WTC11 (cell line): ENCODE data around the gene MICAL3. TPM values are rescaled to one million over a fixed set of nuclear protein-coding genes. Genes with fewer than 3 reads are reported as not detected.

Experiments
- ATAC-seq: fragments of 200-7000 bp; cut with Tn5 transposase; 2 replicates; pipeline ENCODE4 v1.10.0; 2021; ENCODE audit warnings: mild to moderate bottlenecking, moderate library complexity
- CTCF ChIA-PET: fragments of 300-600 bp; sonication (Branson Sonifier 250); formaldehyde crosslinking; loops from one replicate; lab custom pipeline; 2021; ENCODE audit warnings: antibody characterized with exemption; lab: Charles Lee
- POLR2A ChIA-PET: fragments of 350-600 bp; sonication (Branson Sonifier 250); formaldehyde crosslinking; loops from one replicate; lab custom pipeline; 2021; ENCODE audit warnings: antibody characterized with exemption; lab: Charles Lee
- DNase-seq: peaks from one replicate; pipeline ENCODE4 v3.0.0; 2021; ENCODE audit warnings: low spot score
- H3K27ac Mint-ChIP-seq: 2 replicates; pipeline ENCODE4 v1.8.0; 2021; ENCODE audit warnings: mixed read lengths
- H3K27me3 Mint-ChIP-seq: 2 replicates; pipeline ENCODE4 v1.8.0; 2021; ENCODE audit warnings: low read depth, mild to moderate bottlenecking, moderate library complexity, mixed read lengths
- H3K36me3 Mint-ChIP-seq: 2 replicates; pipeline ENCODE4 v1.8.0; 2021; ENCODE audit warnings: mixed read lengths
- H3K4me1 Mint-ChIP-seq: 2 replicates; pipeline ENCODE4 v1.8.0; 2022; ENCODE audit warnings: mixed read lengths
- H3K4me3 Mint-ChIP-seq: 2 replicates; pipeline ENCODE4 v1.8.0; 2021; ENCODE audit warnings: mild to moderate bottlenecking, moderate library complexity, mixed read lengths
- H3K9me3 Mint-ChIP-seq: 2 replicates; pipeline ENCODE4 v1.8.0; 2021; ENCODE audit warnings: mixed read lengths
- ATF1 ChIP-seq: sonication (generic); formaldehyde crosslinking; IDR thresholded peaks from 2 replicates; pipeline ENCODE4 v1.8.1; 2023; ENCODE audit warnings: mild to moderate bottlenecking, moderate library complexity, missing genetic modification reagents
- CREM ChIP-seq: sonication (generic); formaldehyde crosslinking; IDR thresholded peaks from 2 replicates; pipeline ENCODE4 v1.8.1; 2022; ENCODE audit warnings: mild to moderate bottlenecking, missing genetic modification reagents, moderate library complexity
- GABPB1 ChIP-seq: sonication (generic); formaldehyde crosslinking; IDR thresholded peaks from 2 replicates; pipeline ENCODE4 v1.8.1; 2023; ENCODE audit warnings: mild to moderate bottlenecking, missing genetic modification reagents
- GTF2I ChIP-seq: fragments of 250-450 bp; sonication (Bioruptor Pico); conservative IDR thresholded peaks from 2 replicates; pipeline ENCODE4 v1.4.0; 2021; ENCODE audit warnings: mild to moderate bottlenecking
- IRF2 ChIP-seq: sonication (generic); formaldehyde crosslinking; IDR thresholded peaks from 2 replicates; pipeline ENCODE4 v1.8.0; 2022; ENCODE audit warnings: low read depth, missing genetic modification reagents, borderline replicate concordance
- JUN ChIP-seq: sonication (generic); formaldehyde crosslinking; IDR thresholded peaks from 2 replicates; pipeline ENCODE4 v1.8.0; 2023; ENCODE audit warnings: mild to moderate bottlenecking, missing genetic modification reagents
- KAT7 ChIP-seq: sonication (generic); formaldehyde crosslinking; IDR thresholded peaks from 2 replicates; pipeline ENCODE4 v1.8.1; 2023; ENCODE audit warnings: missing genetic modification reagents, mild to moderate bottlenecking, borderline replicate concordance
- NR3C1 ChIP-seq: sonication (generic); formaldehyde crosslinking; conservative IDR thresholded peaks from 2 replicates; pipeline ENCODE4 v1.8.1; 2023; ENCODE audit warnings: low read depth, mild to moderate bottlenecking, missing genetic modification reagents
- RORB ChIP-seq: fragments of 250-450 bp; sonication (Bioruptor Pico); IDR thresholded peaks from 2 replicates; pipeline ENCODE4 v1.9.0; 2021; ENCODE audit warnings: mild to moderate bottlenecking
- TEAD4 ChIP-seq: sonication (generic); formaldehyde crosslinking; IDR thresholded peaks from 2 replicates; pipeline ENCODE4 v1.8.0; 2022; ENCODE audit warnings: mild to moderate bottlenecking, missing genetic modification reagents
- ZBTB21 ChIP-seq: sonication (generic); formaldehyde crosslinking; IDR thresholded peaks from 2 replicates; pipeline ENCODE4 v1.8.1; 2023; ENCODE audit warnings: mild to moderate bottlenecking, missing genetic modification reagents, borderline replicate concordance
- ZNF219 ChIP-seq: sonication (generic); formaldehyde crosslinking; IDR thresholded peaks from 2 replicates; pipeline ENCODE4 v1.8.0; 2023; ENCODE audit warnings: missing genetic modification reagents, mild to moderate bottlenecking, borderline replicate concordance
- ZNF317 ChIP-seq: sonication (generic); formaldehyde crosslinking; IDR thresholded peaks from 2 replicates; pipeline ENCODE4 v1.8.1; 2023; ENCODE audit warnings: low read depth, mild to moderate bottlenecking, moderate library complexity, missing genetic modification reagents, borderline replicate concordance
- total RNA-seq: library from RNA; stranded (reverse); gene quantifications from 3 replicates; pipeline ENCODE4 v1.2.3, GENCODE V29; 2021
- TF ChIP-seq, protein P1 (sequence below): sonication (generic); formaldehyde crosslinking; conservative IDR thresholded peaks from 2 replicates; pipeline ENCODE4 v1.8.1; 2022; ENCODE audit warnings: mild to moderate bottlenecking, missing genetic modification reagents
- TF ChIP-seq, protein P2 (sequence below): sonication (generic); formaldehyde crosslinking; IDR thresholded peaks from 2 replicates; pipeline ENCODE4 v1.8.1; 2023; ENCODE audit warnings: mild to moderate bottlenecking, missing genetic modification reagents
- TF ChIP-seq, protein P3 (sequence below): sonication (generic); formaldehyde crosslinking; IDR thresholded peaks from 2 replicates; pipeline ENCODE4 v1.8.0; 2023; ENCODE audit warnings: missing genetic modification reagents, mild to moderate bottlenecking, borderline replicate concordance
- TF ChIP-seq, protein P4 (sequence below): sonication (generic); formaldehyde crosslinking; IDR thresholded peaks from 2 replicates; pipeline ENCODE4 v1.8.1; 2023; ENCODE audit warnings: mild to moderate bottlenecking, missing genetic modification reagents, moderate library complexity
- TF ChIP-seq, protein P5 (sequence below): fragments of 250-450 bp; sonication (Bioruptor Pico); IDR thresholded peaks from 2 replicates; pipeline ENCODE4 v1.8.0; 2021; ENCODE audit warnings: mild to moderate bottlenecking

Gene MICAL3
- total RNA-seq, 1 experiment from 2014 or later: 41.2 TPM

DNA sequence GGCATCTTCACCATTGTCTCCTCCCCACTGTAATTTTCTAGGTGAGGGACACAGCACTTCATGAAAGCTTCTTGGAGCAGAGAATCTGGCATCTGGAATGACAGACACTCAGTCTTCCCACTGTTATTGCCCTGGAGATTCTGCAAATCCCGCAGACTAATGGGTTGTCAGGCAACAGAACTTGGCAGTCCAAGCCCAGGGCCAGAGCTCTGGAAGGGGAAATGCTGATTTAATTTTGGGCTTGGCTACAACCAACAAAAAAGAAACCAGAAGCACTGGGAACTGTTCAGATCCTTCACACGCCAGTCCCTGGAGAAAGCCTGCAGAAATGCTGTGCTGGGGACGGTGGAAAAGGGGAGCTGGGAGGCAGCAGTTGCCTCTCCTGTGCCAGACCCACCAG lies 178.6 kb downstream of the MICAL3 start (continued):
- no peak for TF ChIP-seq IRF2 (CRISPR knock-in tag)
- TF ChIP-seq KAT7 (CRISPR knock-in tag): no peak
- TF ChIP-seq, protein P1, sequence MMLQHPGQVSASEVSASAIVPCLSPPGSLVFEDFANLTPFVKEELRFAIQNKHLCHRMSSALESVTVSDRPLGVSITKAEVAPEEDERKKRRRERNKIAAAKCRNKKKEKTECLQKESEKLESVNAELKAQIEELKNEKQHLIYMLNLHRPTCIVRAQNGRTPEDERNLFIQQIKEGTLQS (CRISPR knock-in tag): no peak

DNA sequence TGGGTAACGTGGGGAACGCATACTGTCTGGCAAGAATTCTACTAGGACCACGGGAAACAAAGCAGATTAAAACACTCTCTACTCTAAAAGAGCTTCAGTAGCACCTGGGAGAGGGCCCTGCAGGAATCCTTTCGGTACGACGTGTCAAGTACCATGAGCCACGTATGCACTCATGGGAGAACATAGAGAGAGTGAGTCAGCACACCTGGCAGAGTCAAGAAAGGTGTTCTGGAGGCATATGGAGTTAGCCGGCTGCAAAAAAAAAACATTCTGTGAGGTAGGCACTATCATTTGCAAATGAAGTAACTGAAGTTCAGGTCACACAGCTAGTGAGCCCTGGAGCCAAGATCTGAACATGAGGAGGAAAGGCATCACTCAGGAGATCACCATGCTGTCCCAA lies 179.0 kb downstream of the MICAL3 start:
- TF ChIP-seq CREM (CRISPR knock-in tag) (no peak), TEAD4 (CRISPR knock-in tag) (no peak), GABPB1 (CRISPR knock-in tag) (no peak), ZNF219 (CRISPR knock-in tag) (no peak), NR3C1 (CRISPR knock-in tag) (no peak), GTF2I (CRISPR knock-in tag) (no peak), KAT7 (CRISPR knock-in tag) (no peak), RORB (no peak), ZNF317 (no peak), ZBTB21 (no peak), JUN (CRISPR knock-in tag) (no peak), ATF1 (CRISPR knock-in tag) (no peak)
- TF ChIP-seq, protein P2, sequence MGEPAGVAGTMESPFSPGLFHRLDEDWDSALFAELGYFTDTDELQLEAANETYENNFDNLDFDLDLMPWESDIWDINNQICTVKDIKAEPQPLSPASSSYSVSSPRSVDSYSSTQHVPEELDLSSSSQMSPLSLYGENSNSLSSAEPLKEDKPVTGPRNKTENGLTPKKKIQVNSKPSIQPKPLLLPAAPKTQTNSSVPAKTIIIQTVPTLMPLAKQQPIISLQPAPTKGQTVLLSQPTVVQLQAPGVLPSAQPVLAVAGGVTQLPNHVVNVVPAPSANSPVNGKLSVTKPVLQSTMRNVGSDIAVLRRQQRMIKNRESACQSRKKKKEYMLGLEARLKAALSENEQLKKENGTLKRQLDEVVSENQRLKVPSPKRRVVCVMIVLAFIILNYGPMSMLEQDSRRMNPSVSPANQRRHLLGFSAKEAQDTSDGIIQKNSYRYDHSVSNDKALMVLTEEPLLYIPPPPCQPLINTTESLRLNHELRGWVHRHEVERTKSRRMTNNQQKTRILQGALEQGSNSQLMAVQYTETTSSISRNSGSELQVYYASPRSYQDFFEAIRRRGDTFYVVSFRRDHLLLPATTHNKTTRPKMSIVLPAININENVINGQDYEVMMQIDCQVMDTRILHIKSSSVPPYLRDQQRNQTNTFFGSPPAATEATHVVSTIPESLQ (CRISPR knock-in tag): no peak
- TF ChIP-seq, protein P3, sequence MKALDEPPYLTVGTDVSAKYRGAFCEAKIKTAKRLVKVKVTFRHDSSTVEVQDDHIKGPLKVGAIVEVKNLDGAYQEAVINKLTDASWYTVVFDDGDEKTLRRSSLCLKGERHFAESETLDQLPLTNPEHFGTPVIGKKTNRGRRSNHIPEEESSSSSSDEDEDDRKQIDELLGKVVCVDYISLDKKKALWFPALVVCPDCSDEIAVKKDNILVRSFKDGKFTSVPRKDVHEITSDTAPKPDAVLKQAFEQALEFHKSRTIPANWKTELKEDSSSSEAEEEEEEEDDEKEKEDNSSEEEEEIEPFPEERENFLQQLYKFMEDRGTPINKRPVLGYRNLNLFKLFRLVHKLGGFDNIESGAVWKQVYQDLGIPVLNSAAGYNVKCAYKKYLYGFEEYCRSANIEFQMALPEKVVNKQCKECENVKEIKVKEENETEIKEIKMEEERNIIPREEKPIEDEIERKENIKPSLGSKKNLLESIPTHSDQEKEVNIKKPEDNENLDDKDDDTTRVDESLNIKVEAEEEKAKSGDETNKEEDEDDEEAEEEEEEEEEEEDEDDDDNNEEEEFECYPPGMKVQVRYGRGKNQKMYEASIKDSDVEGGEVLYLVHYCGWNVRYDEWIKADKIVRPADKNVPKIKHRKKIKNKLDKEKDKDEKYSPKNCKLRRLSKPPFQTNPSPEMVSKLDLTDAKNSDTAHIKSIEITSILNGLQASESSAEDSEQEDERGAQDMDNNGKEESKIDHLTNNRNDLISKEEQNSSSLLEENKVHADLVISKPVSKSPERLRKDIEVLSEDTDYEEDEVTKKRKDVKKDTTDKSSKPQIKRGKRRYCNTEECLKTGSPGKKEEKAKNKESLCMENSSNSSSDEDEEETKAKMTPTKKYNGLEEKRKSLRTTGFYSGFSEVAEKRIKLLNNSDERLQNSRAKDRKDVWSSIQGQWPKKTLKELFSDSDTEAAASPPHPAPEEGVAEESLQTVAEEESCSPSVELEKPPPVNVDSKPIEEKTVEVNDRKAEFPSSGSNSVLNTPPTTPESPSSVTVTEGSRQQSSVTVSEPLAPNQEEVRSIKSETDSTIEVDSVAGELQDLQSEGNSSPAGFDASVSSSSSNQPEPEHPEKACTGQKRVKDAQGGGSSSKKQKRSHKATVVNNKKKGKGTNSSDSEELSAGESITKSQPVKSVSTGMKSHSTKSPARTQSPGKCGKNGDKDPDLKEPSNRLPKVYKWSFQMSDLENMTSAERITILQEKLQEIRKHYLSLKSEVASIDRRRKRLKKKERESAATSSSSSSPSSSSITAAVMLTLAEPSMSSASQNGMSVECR (CRISPR knock-in tag): no peak
- TF ChIP-seq, protein P4, sequence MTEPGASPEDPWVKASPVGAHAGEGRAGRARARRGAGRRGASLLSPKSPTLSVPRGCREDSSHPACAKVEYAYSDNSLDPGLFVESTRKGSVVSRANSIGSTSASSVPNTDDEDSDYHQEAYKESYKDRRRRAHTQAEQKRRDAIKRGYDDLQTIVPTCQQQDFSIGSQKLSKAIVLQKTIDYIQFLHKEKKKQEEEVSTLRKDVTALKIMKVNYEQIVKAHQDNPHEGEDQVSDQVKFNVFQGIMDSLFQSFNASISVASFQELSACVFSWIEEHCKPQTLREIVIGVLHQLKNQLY (CRISPR knock-in tag): no peak
- TF ChIP-seq, protein P5, sequence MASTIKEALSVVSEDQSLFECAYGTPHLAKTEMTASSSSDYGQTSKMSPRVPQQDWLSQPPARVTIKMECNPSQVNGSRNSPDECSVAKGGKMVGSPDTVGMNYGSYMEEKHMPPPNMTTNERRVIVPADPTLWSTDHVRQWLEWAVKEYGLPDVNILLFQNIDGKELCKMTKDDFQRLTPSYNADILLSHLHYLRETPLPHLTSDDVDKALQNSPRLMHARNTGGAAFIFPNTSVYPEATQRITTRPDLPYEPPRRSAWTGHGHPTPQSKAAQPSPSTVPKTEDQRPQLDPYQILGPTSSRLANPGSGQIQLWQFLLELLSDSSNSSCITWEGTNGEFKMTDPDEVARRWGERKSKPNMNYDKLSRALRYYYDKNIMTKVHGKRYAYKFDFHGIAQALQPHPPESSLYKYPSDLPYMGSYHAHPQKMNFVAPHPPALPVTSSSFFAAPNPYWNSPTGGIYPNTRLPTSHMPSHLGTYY (CRISPR knock-in tag): no peak
- H3K36me3 Mint-ChIP-seq: no peaks in the 10 kb centered on the region
- H3K27ac Mint-ChIP-seq: 0 out of 2 replicates have a peak overlapping the region, but pooled peaks have one; percentile 5
- ATAC-seq (no peak), DNase-seq (no peak)
- no peaks in the 10 kb centered on the region for H3K4me1 Mint-ChIP-seq
- no peak overlapping the region for H3K4me3 Mint-ChIP-seq
- ChIA-PET POLR2A (no interaction called here), CTCF (interaction anchor here (1.0 to 2.4 kb wide), 5 partner anchors 8 to 231 kb away, joined by 3 to 9 read pairs (median 6); no protein-coding TSS in a partner anchor)
- no peaks in the 10 kb centered on the region for H3K9me3 Mint-ChIP-seq
- no peaks in the 10 kb centered on the region for H3K27me3 Mint-ChIP-seq
